Right lobe of liver (tissue), 6 donors: ENCODE data around the gene OSBPL10. TPM values are rescaled to one million over a fixed set of nuclear protein-coding genes. Genes with fewer than 3 reads are reported as not detected.

ENCODE experiments used
- ATAC-seq, 4 donors: fragments of 200-7000 bp; cut with Tn5 transposase; one replicate each; pipeline ENCODE4 v1.9.1; 2020; ENCODE audit warnings: mild to moderate bottlenecking in 4 of 4, moderate library complexity in 4 of 4
- DNase-seq, 3 donors: peaks; one replicate each; pipeline ENCODE4 v3.0.0-alpha.2; 2020
- H3K27ac ChIP-seq, 3 donors: fragments of 200-600 bp; one replicate each; pipeline ENCODE4 v1.8.0; 2022
- H3K27me3 ChIP-seq, 2 donors: fragments of 200-600 bp; one replicate each; pipeline ENCODE4 v1.8.0; 2022
- H3K36me3 ChIP-seq, 4 donors: fragments of 200-600 bp; sonication (generic) in 1 of 4; one replicate each; pipeline versions ENCODE4 v1.5.1 to v1.8.0; 2017 to 2022; ENCODE audit warnings: control low read depth in 1 of 4
- H3K4me1 ChIP-seq, 4 donors: fragments of 200-600 bp; sonication (generic) in 1 of 4; one replicate each; pipeline versions ENCODE4 v1.5.1 to v1.8.0; 2017 to 2022; ENCODE audit warnings: control low read depth in 1 of 4
- H3K4me3 ChIP-seq, 3 donors: fragments of 200-600 bp; one replicate each; pipeline ENCODE4 v1.8.0; 2022
- H3K9me3 ChIP-seq, 4 donors: fragments of 200-600 bp; sonication (generic) in 1 of 4; one replicate each; pipeline versions ENCODE4 v1.5.1 to v1.8.0; 2017 to 2022; ENCODE audit warnings: control low read depth in 1 of 4
- CTCF ChIP-seq, 4 donors: fragments of 200-600 bp in 3 of 4; fragments of 450-650 bp in 1 of 4; IDR thresholded peaks; one replicate each; pipeline versions ENCODE4 v1.5.1 to v1.8.0; 2016 to 2022; ENCODE audit warnings: antibody characterized with exemption in 4 of 4, mild to moderate bottlenecking in 2 of 4
- POLR2A ChIP-seq: fragments of 450-650 bp; IDR thresholded peaks from one replicate; pipeline ENCODE4 v1.6.1; 2017; ENCODE audit warnings: antibody characterized with exemption, mild to moderate bottlenecking
- WGBS: methylation state at CpG from one replicate; pipeline ENCODE4 v1.1.6; 2018; ENCODE audit warnings: low coverage, low lambda C conversion rate; ENCODE audit not compliant: insufficient coverage; ENCODE audit errors: missing lambda C conversion rate; 5-methylcytosine and 5-hydroxymethylcytosine counted together
- intact Hi-C, 2 donors: fragments of 100-400 bp; cut with DNase I; formaldehyde crosslinking; loops; one replicate each; pipeline versions ENCODE4 v1.11.2 to v1.14.1; 2022
- total RNA-seq, 6 experiments: library from RNA; depleted of rRNA in 2 of 6; stranded (reverse); fragments of >200 nt in 2 of 6; fragmentation: NEBNext Ultra II Directional in 3 of 6; extraction: Animal tissue kit (Norgen Biotek cat#: 25700) in 3 of 6; gene quantifications; one replicate each; pipeline versions ENCODE4 v1.1.0 to v1.2.4, GENCODE V29; 2016 to 2023
- donor health status: DM: no; HTN: yes; CAD: no.
- donor health status: DM: no; HTN: no; CAD: no.
- donor health status: DM: no; HTN: no; CAD: no.
- donor health status: DM: no; HTN: yes; CAD: no.
- donor health status: DM: no; HTN: yes; CAD: no.

The OSBPL10 gene
- total RNA-seq, 6 experiments from 2014 or later: 2.2 to 13.0 (median 3.7) TPM

- WGBS: 73% methylated on average over 5 of the region's 9 CpGs
- no peak overlapping the region for H3K27ac ChIP-seq
- H3K9me3 ChIP-seq: no peaks in the 10 kb centered on the region
- DNase-seq (no peak), ATAC-seq (no peak)
- no peak overlapping the region for H3K4me3 ChIP-seq
- H3K4me1 ChIP-seq: no peaks in the 10 kb centered on the region
- TF ChIP-seq POLR2A (no peak), CTCF (IDR thresholded peaks at IDR 0.05) (no peak)
- H3K27me3 ChIP-seq: no peaks in the 10 kb centered on the region
- intact Hi-C loops: no loop called here
- H3K36me3 ChIP-seq: no peaks in the 10 kb centered on the region
These were observed 272.1 kb downstream of the OSBPL10 start for GRCh38 chr3:31709005-31709404.

GRCh38 chr3:31707286-31707685, 273.8 kb downstream of the OSBPL10 start:
- Histone ChIP-seq H3K36me3 (no peaks in the 10 kb centered on the region), H3K27me3 (no peaks in the 10 kb centered on the region), H3K9me3 (no peaks in the 10 kb centered on the region), H3K4me3 (no peak overlapping the region), H3K27ac (no peak overlapping the region), H3K4me1 (no peaks in the 10 kb centered on the region)
- DNase-seq: no peak
- no peak for ATAC-seq
- TF ChIP-seq CTCF (IDR thresholded peaks at IDR 0.05): no peak
- no peak for TF ChIP-seq POLR2A
- intact Hi-C loops: no loop called here

- no peaks in the 10 kb centered on the region for H3K27me3 ChIP-seq
- no peak for ATAC-seq
- intact Hi-C loops: no loop called here
- H3K4me1 ChIP-seq: no peaks in the 10 kb centered on the region
- WGBS: 50% methylated on average over 4 of the region's 4 CpGs
- TF ChIP-seq POLR2A: no peak
- TF ChIP-seq CTCF (IDR thresholded peaks at IDR 0.05): no peak
- no peaks in the 10 kb centered on the region for H3K9me3 ChIP-seq
- no peak overlapping the region for H3K4me3 ChIP-seq
- DNase-seq: no peak
- H3K27ac ChIP-seq: no peak overlapping the region
- H3K36me3 ChIP-seq: no peaks in the 10 kb centered on the region
These were observed 275.3 kb downstream of the OSBPL10 start for GRCh38 chr3:31705736-31706135.

GRCh38 chr3:31704591-31705179, 276.4 kb downstream of the OSBPL10 start:
- Histone ChIP-seq H3K4me1 (no peaks in the 10 kb centered on the region), H3K27me3 (no peaks in the 10 kb centered on the region), H3K9me3 (no peaks in the 10 kb centered on the region), H3K36me3 (no peaks in the 10 kb centered on the region), H3K4me3 (no peak overlapping the region), H3K27ac (no peak overlapping the region)
- intact Hi-C loops: no loop called here
- ATAC-seq (peak; percentile 32 to 97 (median 64)), DNase-seq (peak in 1 of 3 donors; percentile 60)
- 37% methylated on average over 7 of the region's 7 CpGs for WGBS
- TF ChIP-seq POLR2A (no peak), CTCF (IDR thresholded peaks at IDR 0.05) (no peak)

GRCh38 chr3:31704156-31704555, 276.9 kb downstream of the OSBPL10 start:
- intact Hi-C loops: no loop called here
- DNase-seq (no peak), ATAC-seq (no peak)
- Histone ChIP-seq H3K27me3 (no peaks in the 10 kb centered on the region), H3K4me1 (no peaks in the 10 kb centered on the region), H3K4me3 (no peak overlapping the region), H3K27ac (no peak overlapping the region), H3K9me3 (no peaks in the 10 kb centered on the region), H3K36me3 (no peaks in the 10 kb centered on the region)
- WGBS: no CpG with 5 or more reads among the region's 3 CpGs
- no peak for TF ChIP-seq POLR2A
- TF ChIP-seq CTCF (IDR thresholded peaks at IDR 0.05): no peak
